Adrenal gland (tissue), 12 donors: Measurements from ENCODE around the gene GPR135. TPM values are rescaled to one million over a fixed set of nuclear protein-coding genes. Genes with fewer than 3 reads are reported as not detected.

ENCODE experiments used
- DNase-seq, 7 donors: peaks; one replicate each; pipeline ENCODE4 v3.0.0-alpha.2; 2019 to 2020
- H3K27ac ChIP-seq, 5 donors: fragments of 200-600 bp; sonication (generic) in 4 of 5; 1 replicate in 3 of 5; 2 replicates in 2 of 5; pipeline versions ENCODE4 v1.5.1 to v1.8.0; 2016 to 2020; ENCODE audit warnings: mild to moderate bottlenecking in 1 of 5
- H3K27me3 ChIP-seq: fragments of 200-600 bp; 2 replicates; pipeline ENCODE4 v1.8.0; 2021
- H3K36me3 ChIP-seq, 2 donors: fragments of 200-600 bp; replicated peaks in 1 of 2; 1 replicate in 1 of 2; 2 replicates in 1 of 2; pipeline versions ENCODE4 v1.5.1 to v1.8.0; 2018 to 2022
- H3K4me1 ChIP-seq, 2 donors: fragments of 200-600 bp; replicated peaks in 1 of 2; 1 replicate in 1 of 2; 2 replicates in 1 of 2; pipeline versions ENCODE4 v1.5.1 to v1.8.0; 2018 to 2021
- H3K4me3 ChIP-seq, 4 donors: fragments of 200-600 bp; sonication (generic) in 3 of 4; one replicate each; pipeline ENCODE4 v1.5.1; 2016 to 2018
- H3K9me3 ChIP-seq, 3 donors: fragments of 200-600 bp; sonication (generic) in 1 of 3; replicated peaks in 1 of 3; 1 replicate in 2 of 3; 2 replicates in 1 of 3; pipeline versions ENCODE4 v1.5.1 to v1.8.0; 2016 to 2021
- POLR2A ChIP-seq, 2 donors: fragments of 450-650 bp; IDR thresholded peaks; one replicate each; pipeline ENCODE4 v1.6.1; 2017; ENCODE audit warnings: antibody characterized with exemption in 2 of 2, mild to moderate bottlenecking in 2 of 2, moderate library complexity in 1 of 2
- WGBS, 4 donors: extraction: QIAGEN DNeasy Blood & Tissue Kit in 2 of 4; methylation state at CpG; one replicate each; pipeline versions ENCODE4 v1.1.5 to v1.1.7; 2013 to 2017; 5-methylcytosine and 5-hydroxymethylcytosine counted together
- intact Hi-C, 2 donors: fragments of 100-400 bp; cut with DNase I; formaldehyde crosslinking; loops; one replicate each; pipeline versions ENCODE4 v1.14.1 to v1.15.0; 2022 to 2023
- polyA plus RNA-seq, 3 donors: library from polyadenylated mRNA; stranded (reverse); fragments of 200-250 nt in 2 of 3; fragments of 350-450 nt in 1 of 3; fragmentation: Illumina TruSeq in 1 of 3; extraction: RNeasy Lipid Tissue Mini Kit (QIAGEN cat#74804) in 1 of 3; gene quantifications; one replicate each; pipeline ENCODE4 v1.2.3, GENCODE V29; 2013 to 2014
- total RNA-seq, 9 donors: library from RNA; depleted of rRNA in 4 of 9; stranded (reverse); fragments of >200 nt in 4 of 9; fragments of 120-200 nt in 1 of 9; fragmentation: NEBNext Ultra II Directional in 1 of 9; extraction: Animal tissue kit (Norgen Biotek cat#: 25700) in 1 of 9; gene quantifications; one replicate each; pipeline versions ENCODE4 v1.1.0 to v1.2.4, GENCODE V29; 2013 to 2023
- TF ChIP-seq, protein P1 (sequence below), 6 experiments: fragments of 450-650 bp in 4 of 6; fragments of 200-600 bp in 2 of 6; sonication (generic) in 1 of 6; IDR thresholded peaks; 1 replicate in 5 of 6; 2 replicates in 1 of 6; pipeline versions ENCODE4 v1.5.1 to v1.8.0; 2016 to 2021; ENCODE audit warnings: antibody characterized with exemption in 6 of 6, mild to moderate bottlenecking in 2 of 6, moderate library complexity in 1 of 6
- donor health status: healthy with polysubstance abuse.
- donor health status: Bipolar disorder and iron deficiency.
- donor health status: DM: yes; HTN: yes; CAD: no.
- donor health status: DM: no; HTN: no; CAD: no.
- donor health status: DM: no; HTN: no; CAD: no.
- donor health status: DM: yes; HTN: yes; CAD: no.

GPR135 gene
- total and polyA plus RNA-seq, 12 donors = 2.3 to 8.6 (median 4.5) TPM

- no peak overlapping the region for H3K4me3 ChIP-seq
- DNase-seq = no peak
- intact Hi-C loops = no loop called here
- no peaks in the 10 kb centered on the region for H3K9me3 ChIP-seq
- peaks cover 3 to 6% of the 10 kb centered on the region in 2 donors for H3K4me1 ChIP-seq
- no peak for TF ChIP-seq POLR2A (IDR thresholded peaks at IDR 0.05)
- TF ChIP-seq, protein P1, sequence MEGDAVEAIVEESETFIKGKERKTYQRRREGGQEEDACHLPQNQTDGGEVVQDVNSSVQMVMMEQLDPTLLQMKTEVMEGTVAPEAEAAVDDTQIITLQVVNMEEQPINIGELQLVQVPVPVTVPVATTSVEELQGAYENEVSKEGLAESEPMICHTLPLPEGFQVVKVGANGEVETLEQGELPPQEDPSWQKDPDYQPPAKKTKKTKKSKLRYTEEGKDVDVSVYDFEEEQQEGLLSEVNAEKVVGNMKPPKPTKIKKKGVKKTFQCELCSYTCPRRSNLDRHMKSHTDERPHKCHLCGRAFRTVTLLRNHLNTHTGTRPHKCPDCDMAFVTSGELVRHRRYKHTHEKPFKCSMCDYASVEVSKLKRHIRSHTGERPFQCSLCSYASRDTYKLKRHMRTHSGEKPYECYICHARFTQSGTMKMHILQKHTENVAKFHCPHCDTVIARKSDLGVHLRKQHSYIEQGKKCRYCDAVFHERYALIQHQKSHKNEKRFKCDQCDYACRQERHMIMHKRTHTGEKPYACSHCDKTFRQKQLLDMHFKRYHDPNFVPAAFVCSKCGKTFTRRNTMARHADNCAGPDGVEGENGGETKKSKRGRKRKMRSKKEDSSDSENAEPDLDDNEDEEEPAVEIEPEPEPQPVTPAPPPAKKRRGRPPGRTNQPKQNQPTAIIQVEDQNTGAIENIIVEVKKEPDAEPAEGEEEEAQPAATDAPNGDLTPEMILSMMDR (IDR thresholded peaks at IDR 0.05) = no peak
- H3K27me3 ChIP-seq = no peaks in the 10 kb centered on the region
- H3K27ac ChIP-seq = no peak overlapping the region
- WGBS, 4 donors = 73 to 93% (median 85%) methylated on average over 4 of the region's 4 CpGs
- H3K36me3 ChIP-seq = peaks cover 0 to 4% of the 10 kb centered on the region in 2 donors
Observed at GRCh38 chr14:59503256-59503655, 38.1 kb upstream of the GPR135 start.

GRCh38 chr14:59500732-59501131, 35.6 kb upstream of the GPR135 start:
- peaks cover 3 to 6% of the 10 kb centered on the region in 2 donors for H3K4me1 ChIP-seq
- intact Hi-C loops = no loop called here
- no peaks in the 10 kb centered on the region for H3K9me3 ChIP-seq
- 88 to 92% (median 91%) methylated on average over 3 of the region's 3 CpGs for WGBS, 4 donors
- TF ChIP-seq, protein P1 (IDR thresholded peaks at IDR 0.05) = no peak
- no peak for TF ChIP-seq POLR2A (IDR thresholded peaks at IDR 0.05)
- no peak for DNase-seq
- H3K27ac ChIP-seq = no peak overlapping the region
- no peaks in the 10 kb centered on the region for H3K27me3 ChIP-seq
- no peak overlapping the region for H3K4me3 ChIP-seq
- peaks cover 0 to 10% of the 10 kb centered on the region in 2 donors for H3K36me3 ChIP-seq

GRCh38 chr14:59492384-59492783, 27.2 kb upstream of the GPR135 start:
- Histone ChIP-seq H3K4me3 (no peak overlapping the region), H3K36me3 (peaks cover 0 to 50% of the 10 kb centered on the region in 2 donors), H3K4me1 (peaks cover 0 to 10% of the 10 kb centered on the region in 2 donors), H3K27ac (no peak overlapping the region), H3K9me3 (no peaks in the 10 kb centered on the region), H3K27me3 (no peaks in the 10 kb centered on the region)
- intact Hi-C loops = no loop called here
- DNase-seq = no peak
- TF ChIP-seq, protein P1 (IDR thresholded peaks at IDR 0.05) = no peak
- TF ChIP-seq POLR2A (IDR thresholded peaks at IDR 0.05) = no peak
- 75 to 89% (median 80%) methylated on average over 1 of the region's 1 CpG for WGBS, 4 donors

DNA sequence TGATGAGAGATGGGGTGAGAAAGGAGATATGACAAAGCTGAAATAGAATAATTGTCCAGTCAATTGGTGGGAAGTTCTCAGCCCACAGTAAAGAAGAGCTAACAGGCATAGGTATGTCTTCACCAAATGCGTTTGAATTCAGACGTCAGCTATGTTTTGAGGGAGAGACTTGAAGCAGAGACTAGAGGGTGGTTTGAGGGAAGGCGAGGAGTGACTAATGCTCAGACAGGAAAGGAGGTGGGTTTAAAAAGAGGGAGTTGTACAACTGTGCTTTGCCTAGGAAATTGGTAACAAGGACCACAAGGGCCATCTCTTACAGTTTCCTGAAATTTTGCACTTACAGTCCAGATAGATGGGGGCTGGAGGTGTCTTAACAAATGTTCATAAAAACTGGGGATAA, 25.6 kb upstream of the GPR135 start:
- peaks cover 0 to 46% of the 10 kb centered on the region in 2 donors for H3K36me3 ChIP-seq
- intact Hi-C loops = no loop called here

More for the DNA sequence above, 25.6 kb upstream of the GPR135 start:
- Histone ChIP-seq H3K4me1 (peaks cover 0 to 26% of the 10 kb centered on the region in 2 donors), H3K9me3 (no peaks in the 10 kb centered on the region), H3K27me3 (no peaks in the 10 kb centered on the region), H3K27ac (no peak overlapping the region), H3K4me3 (no peak overlapping the region)
- no peak for DNase-seq
- TF ChIP-seq, protein P1 (IDR thresholded peaks at IDR 0.05) = no peak
- TF ChIP-seq POLR2A (IDR thresholded peaks at IDR 0.05) = no peak
- 84 to 97% (median 88%) methylated on average over 3 of the region's 3 CpGs for WGBS, 4 donors
